GOT3 (cell line): ENCODE measurements around the gene OPN3.

ENCODE experiments used
- DNase-seq: peaks from one replicate; lab custom pipeline; 2025; ENCODE audit warnings: mixed read lengths; lab: John Stamatoyannopoulos, UW

Gene OPN3

DNA sequence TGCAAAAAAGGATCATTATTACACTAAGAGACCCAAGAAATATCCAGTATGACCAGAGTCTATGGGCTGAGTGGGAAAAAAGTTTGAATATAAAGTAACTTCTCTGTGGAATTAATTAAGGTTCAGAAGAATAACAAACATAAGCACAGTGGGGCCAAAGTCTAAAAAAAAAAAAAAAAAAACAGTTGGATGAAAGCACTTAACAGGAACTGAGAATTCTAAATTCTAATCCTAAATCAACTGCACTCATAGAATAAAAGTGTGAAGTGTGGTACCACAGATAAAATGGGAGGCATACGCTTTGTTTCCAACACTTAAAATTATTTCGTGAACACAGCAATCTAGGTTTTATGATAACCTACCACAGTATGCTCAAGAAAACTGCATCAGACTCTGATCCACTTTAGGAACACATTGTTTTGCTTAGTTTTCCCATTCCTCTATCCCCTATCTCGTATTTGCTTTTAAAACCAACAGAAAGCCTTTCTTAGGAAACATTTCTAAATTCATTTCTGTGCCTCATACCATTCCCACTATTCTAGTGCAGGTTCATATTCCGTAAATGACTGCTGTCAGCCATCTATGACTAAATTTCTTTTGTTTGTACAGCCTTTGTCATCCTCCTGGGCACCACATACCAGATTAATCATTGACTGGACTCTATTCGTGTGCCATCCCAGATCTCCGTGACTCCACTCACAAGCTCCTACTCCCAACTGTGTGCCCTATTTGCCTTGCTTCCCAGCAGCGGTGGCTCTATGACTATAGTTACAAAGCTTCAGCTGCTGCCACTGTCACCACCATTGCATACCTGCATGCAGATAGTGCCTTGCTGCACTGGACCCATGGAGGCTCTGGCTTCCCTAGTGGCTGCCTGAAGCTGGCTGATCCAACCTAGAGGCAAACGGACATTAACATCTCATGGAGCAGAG, 24.9 kb downstream of the OPN3 start:
- DNase-seq, result no peak

DNA sequence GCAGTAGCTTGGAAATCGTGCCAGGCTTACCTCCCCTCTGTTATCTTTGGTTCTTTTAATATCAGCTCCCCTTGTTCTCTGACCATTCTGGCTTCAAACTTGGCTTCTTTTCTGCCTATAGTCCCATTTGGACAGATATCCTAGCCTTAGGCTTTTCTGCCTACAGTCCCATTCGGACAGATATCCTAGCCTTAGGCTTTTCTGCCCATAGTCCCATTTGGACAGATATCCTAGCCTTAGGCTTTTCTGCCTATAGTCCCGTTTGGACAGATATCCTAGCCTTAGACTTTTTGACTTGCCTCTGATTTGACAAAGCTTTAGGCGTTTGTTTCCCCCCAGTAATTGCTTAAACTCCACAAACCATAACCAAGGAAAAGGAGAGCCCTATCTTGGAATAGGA, 25.6 kb downstream of the OPN3 start:
- DNase-seq, result no peak

DNA sequence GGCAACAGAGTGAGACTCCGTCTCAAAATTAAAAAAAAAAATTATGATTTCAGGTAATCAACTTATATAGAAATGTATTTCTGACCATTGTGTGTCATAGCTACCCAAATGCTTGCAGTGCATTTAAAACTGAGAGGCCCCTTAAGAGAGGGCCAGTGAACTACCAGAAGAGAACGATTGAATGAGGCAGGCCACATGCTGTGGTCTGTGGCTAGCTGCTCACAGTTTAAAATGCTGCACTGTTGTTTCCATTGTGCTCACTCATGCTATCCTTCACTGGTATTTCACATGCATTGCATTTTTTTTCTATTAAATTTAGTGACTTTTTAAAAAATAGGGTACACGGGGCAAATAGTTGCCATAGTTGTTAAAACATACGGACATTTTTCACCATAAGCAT, 26.0 kb downstream of the OPN3 start:
- no peak for DNase-seq

DNA sequence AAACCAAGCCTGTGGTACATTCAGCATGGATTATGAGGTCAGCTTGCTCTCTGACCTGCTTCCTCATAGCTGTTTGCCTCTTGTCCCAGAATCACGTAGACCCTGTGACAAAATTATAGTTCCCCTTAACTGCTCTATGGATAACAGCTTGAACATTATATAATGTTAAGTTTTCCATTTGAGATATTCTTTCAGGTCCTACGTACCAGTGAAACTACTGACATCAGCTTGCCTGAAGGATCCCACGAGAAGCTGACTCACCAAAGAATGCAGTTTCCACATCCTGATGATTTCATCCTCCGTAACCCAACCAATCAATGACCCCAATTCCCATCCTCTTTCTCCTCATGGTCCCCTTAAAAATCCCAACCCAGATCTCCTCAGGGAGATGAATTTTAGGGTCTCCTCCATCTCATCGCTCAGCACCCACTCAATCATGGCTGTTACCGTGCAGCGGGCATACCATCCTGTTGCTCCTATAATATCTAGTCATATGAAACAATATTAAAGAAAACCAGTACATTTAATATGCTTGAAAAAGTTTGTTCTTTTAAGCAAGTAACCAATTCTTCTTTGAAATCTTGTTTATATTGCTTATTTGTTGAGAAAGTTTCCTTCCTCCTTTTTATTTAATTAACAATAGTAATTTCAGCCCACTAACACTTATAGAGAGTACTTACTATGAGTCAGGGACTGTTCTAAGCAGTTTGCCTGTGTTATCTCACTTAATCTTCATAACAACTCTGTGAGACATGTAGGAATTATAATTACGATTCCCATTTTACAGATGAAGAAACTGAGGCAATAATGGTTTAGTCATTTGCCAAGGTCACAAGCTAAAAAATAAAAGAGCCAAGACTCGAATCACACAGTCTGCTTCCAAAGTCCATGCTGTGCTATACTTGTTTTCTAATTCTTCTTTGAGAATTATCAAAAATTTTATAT, 27.4 kb downstream of the OPN3 start:
- no peak for DNase-seq

DNA sequence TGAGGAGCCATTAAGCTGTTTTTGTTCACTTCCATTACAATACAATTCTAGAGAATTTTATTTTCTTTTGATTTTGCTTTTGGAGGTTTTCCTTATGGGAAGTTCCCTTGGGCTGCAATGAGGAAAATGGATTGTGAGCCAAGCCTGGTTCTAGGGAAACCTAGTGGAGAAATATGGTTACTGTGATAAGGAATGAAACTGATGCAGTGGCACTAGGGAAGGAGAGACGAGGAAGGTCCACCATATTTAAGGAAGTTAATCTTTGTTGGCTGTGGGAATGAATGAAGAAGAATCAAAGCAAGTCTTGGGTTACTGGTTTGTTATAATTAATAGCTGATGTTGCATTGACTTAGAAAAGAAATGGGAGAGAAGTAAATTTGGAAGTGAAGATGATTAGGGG, 28.4 kb downstream of the OPN3 start:
- DNase-seq, result no peak

DNA sequence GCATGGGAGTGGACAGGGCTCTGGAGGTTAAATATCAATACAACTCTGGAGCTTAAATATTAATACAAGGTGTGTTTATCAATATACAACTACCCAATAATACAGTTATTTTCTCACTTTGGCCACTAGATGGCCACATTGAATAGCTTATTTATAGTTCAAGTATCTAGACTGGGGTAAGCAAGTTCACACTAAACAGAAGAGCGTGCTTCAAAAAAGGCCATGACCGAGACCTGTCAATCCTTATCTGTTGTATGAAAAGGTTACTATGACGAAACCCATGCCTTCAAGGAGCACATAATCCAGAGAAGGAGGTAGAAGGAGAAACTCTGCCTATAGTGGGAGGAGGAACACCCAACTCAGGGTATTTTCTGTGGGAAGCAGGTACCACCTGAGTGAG, 29.1 kb downstream of the OPN3 start:
- no peak for DNase-seq

DNA sequence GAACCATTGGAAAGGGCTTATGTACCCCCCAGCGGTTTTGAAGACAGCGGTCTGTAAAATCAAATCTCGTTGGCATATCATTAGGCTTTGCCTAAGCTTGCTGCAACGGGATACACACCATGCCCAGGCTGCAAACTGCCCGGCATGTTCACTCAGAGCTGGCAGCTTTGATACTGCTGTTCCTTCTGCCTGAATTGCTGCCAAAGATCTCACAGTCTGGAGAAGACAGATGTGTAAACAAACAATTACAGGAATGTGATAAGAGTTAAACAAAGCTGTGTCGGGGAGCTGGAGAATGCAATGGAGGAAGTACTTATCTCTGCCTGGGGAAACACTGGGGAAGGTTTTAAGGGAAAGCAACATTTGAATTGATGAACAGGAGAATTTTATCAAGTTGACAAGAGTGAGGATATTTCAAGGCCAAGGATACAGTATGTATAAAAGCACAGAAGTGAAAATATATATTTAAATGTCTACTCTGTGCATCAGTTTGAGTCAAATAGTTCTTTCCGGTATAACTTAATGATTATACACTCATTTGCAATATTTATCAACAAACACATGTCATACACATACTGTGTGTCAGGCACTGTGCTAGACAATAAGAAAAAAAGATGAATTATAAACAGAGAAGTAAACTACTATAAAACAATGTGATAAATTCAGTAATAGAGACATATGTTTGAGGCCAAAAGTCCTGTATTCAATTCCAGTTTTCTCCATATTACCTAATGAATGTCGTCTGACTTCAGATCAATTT, 29.9 kb downstream of the OPN3 start:
- no peak for DNase-seq

DNA sequence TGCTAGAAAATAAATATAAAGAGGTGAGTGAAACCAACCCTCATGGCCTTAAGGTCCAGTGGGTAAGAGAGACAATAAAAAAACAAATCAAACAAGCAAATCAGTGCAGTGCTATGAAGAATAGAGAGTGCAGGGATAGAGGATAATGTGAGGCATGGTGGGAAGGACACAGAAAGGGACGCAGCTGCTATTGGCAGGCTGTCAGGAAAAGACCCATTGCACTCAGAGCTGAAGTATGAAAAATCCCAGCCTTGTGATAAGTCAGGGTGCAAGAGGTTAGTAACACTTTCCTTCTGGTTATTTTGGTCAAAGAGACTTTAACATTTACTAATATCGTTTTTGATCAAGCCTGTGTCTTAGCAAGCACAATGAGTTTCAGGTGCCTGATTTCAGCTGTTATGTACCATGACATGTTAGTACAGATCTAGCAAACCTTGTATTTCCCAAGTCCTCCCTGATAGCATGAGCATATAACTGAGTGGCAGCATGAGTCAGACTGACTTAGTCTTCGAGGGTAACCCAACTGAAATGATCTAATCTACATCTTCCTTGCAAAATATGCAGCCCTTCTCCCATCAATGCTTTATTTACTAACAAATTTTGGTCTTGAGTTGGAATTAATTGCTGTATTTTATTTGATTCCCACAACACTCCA, 31.7 kb downstream of the OPN3 start:
- no peak for DNase-seq

DNA sequence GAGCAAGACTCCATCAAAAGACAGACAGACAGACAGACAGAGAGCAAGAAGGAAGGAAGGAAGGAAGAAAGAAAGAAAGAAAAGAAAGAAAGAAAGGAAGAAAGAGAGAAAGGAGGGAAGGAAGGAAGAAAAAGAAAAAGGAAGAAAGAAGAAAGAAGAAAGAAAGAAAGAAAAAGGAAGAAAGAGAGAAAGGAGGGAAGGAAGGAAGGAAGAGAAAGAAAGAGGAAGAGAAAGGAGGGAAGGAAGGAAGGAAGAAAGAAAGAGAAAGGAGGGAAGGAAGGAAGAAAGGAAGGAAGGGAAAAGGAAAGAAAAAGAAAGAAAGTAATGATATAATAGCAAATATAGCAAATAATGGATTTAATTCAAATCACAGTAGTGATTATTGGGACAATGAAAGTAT, 32.7 kb downstream of the OPN3 start:
- no peak for DNase-seq

DNA sequence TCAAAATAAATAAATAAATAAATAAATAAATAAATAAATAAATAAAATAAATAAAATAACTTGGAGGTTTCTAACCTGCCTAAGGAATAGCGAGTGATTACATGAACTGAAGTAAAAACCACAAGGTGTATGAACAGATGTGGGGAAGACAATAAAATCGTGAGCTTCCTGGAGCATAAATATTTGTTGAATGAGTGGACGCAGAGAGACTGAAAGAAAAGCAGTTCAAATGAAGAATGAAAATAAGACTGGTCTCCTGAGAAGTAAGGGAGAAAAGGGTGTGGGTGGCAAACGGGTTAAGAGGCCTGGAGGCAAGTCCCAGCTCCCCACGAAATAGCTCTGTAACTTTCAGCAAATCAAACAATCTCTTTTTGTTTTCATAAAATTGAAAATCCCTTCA, 33.6 kb downstream of the OPN3 start:
- DNase-seq, result no peak

DNA sequence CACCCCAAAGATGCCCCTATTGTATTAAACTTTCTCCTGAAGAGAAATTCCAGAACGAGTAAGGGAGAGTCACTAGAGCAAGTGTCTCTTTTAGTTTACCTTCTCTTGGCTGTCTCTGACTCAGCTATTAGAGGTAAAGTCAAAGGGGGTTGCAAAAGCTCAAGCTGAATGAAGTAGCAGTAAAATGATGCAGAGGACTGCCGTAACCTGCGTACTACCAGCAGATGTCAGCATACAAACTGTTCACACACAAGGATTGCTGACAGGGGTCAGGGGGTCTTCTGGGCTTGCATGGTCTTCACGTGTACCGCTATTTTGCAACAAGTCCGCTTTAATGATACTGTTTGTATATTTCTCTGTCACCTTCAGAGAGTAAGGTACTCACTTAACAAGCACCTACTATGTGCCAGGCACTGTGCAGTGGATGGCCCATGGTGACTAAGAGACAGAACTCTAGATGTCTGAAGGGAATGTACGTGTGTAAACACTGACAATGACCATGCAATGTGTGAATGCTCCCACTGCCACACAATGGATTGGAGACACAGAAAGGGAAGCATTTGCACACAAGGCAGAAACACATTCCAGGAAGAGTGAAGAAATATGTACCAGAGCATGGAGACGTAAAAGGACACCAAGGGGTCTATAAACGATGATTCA, 34.9 kb downstream of the OPN3 start:
- no peak for DNase-seq

DNA sequence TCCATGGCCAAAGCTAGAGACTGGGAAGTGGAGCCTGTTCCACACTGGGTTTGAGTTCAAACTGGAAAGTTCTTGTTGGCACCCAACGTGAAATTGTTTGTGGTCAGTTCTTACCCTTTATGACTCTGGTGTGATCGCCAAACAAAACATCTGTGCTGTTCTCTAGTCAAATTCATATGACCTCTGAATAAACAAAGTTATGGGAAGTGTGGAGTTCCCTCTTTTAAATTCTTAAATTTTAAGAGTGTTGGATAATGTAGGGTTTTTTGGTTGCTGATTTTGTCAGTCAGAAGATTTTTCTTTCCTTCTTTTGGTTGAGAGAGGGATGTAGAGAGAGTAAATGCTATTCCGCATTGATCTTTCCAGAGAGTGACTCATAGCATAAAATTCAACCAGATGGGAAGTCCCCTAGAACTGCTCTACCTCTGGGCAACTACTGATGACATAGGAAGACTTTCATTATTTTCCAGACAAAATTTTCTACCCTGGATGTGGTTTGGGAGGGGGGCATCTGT, 36.4 kb downstream of the OPN3 start:
- no peak for DNase-seq

DNA sequence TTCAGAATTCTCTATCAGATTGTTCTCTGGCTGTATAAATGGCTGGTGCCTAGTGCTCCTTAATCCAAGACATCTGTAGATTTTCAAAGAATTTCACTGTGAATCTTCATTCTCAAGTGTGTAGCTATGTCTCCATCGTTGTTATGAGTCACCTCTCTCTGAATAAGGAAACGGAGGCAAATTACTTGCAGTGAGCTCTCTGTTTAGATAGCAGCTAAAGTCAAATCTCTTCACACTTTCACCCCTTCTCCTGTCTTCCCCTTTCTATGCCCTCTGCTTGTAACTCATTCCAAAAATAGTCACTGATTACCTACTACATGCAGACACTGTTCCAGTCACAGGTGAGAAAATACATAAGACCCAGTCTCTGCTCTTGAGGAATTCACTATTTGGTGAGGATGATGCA, 39.7 kb downstream of the OPN3 start:
- no peak for DNase-seq

DNA sequence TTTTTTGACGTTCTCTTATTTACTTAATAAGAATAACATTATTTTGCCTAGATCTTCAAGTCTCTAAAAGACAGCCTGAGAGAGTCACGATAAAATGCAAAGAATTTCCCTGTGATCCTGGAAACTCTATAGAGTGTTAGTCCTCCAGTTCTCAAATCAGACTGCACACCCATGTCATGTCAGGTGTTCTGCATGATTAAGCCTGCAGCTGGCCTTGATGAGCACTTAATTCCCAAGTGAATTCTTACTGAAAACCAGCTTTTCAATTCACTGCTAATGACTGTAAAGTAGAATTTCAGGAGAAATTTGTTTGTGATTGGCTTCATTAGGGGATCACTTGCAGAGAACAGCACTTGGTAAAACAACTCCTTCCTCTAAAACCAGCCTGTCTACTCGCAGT, 41.9 kb downstream of the OPN3 start:
- DNase-seq, result no peak

DNA sequence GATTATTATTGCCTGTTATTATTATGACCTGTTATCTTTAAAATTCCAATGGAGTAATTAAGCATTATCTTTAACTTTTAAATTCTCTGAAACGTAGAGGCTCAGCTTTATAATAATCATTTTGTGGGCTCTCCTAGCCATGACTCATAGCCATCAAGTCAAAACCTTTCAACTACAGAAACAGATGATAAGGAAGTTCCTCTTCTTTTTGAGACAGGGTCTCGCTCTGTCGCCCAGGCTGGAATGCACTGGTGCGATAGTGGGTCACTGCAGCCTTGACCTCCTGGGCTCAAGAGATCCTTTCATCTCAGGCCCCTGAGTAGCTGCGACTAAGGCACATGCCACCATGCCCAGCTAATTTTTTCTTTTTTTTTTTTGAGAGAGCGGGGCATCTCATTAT, 43.5 kb downstream of the OPN3 start:
- no peak for DNase-seq

DNA sequence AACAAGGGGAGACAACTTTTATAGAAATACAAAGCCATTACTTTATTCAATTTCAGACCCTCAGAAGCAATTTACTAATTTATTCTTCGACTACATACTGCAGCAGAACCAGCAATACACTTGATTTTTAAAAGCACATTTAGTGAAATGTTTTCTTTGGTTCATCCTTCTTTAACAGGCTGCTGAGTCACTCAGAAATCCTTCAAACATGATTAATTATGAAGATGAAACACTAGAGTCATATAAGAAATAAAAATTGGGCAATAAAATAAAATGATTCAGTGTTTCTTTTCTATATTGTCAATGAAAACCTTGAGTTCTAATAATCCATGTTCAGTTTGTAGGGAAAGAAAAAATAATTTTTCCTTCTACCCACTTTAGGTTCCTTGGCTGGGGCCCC, 47.0 kb downstream of the OPN3 start:
- no peak for DNase-seq

DNA sequence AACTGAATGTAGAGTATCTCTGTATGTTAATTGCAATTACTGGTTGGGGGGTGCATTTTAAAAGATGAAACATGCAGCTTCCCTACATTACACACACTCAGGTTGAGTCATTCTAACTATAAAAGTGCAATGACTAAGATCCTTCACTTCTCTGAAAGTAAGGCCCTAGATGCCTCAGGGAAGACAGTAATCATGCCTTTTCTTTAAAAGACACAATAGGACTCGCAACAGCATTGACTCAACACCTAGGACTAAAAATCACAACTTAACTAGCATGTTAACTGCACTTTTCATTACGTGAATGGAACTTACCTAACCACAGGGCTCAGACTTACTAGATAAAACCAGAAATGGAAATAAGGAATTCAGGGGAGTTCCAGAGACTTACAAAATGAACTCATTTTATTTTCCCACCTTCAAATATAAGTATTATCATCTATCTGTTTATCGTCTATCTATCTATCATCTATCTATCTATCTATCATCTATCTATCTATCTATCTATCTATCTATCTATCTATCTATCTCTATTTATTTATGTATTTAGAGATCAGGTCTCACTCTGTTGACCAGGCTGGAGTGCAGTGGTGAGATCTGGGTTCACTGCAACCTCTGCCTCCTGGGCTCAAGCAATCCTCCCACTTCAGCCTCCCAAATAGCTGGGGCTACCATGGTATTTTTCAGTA, 47.8 kb downstream of the OPN3 start:
- no peak for DNase-seq

DNA sequence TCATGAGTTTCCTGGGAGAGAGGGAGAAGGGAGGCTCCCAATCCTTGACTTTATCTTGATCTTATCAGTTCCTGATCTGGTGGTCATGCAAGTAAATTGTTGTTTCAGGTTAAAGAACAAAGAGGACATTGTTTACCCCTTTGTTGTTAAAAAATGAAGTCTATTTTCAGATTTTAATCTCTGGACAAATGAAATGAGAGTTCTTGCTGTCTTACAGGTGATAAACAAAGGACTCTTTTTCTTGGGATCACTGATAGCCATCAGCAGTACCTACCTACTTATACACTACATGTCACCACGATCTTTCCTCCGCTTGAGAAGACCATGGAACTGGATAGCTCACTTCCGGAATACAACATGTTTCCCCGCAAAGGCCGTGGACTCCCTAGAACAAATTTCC, 48.4 kb downstream of the OPN3 start:
- DNase-seq, result no peak

DNA sequence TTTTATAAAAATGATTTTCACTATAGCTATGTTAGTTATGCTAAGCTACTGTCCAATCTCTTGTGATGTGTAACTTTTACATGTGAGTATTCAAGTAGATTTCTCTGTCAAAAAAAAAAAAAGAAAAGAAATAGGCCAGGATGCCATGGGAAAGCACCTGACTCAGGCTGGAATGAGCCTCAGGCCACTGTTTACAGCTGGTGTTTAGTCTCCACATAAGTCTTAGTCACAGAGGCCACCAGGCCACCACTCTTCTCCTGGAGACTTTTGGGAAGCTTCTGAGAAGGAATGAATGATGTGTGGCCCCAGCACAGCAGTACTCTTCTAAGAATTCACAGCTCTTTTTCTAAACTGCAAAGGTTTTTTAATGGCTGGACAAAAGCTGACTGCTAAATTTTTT, 48.9 kb downstream of the OPN3 start:
- no peak for DNase-seq

DNA sequence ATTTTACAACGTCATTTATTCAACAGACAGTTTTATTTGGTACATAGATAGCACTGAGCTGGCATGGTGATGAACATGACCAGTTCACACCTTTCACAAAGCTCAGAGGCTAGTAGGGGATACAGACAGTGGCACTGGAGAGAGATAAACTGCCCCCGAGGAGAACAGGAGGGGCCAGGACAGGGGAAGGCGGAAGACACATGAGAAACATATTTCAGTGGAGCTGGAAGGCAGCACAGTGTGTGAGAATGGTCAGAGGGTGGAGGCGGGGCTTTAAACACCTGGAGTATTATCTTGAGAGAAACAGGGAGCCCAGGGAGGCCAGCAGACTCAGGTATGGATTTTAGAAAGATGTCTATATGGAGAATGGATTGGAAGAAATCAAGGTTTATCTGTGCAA, 49.5 kb downstream of the OPN3 start:
- DNase-seq, result no peak
